Activated CD8-positive, alpha-beta T cell treated with anti-CD3 and anti-CD28 coated beads for 36 hours (primary cell): Measurements from ENCODE around the gene ATP10B. TPM values are rescaled to one million over a fixed set of nuclear protein-coding genes. Genes with fewer than 3 reads are reported as not detected.

ENCODE experiments used
- ATAC-seq: fragments of 200-7000 bp; cut with Tn5 transposase; one replicate; pipeline ENCODE4 v1.10.0; 2021; ENCODE audit warnings: mild to moderate bottlenecking, moderate library complexity
- CTCF ChIA-PET: fragments of 350-600 bp; sonication (Branson Sonifier 250); formaldehyde crosslinking; loops from one replicate; lab custom pipeline; 2021; ENCODE audit warnings: antibody characterized with exemption; lab: Charles Lee
- POLR2A ChIA-PET: fragments of 350-600 bp; sonication (Branson Sonifier 250); formaldehyde crosslinking; loops from one replicate; lab custom pipeline; 2021; ENCODE audit warnings: antibody characterized with exemption; lab: Charles Lee
- DNase-seq: peaks from one replicate; pipeline ENCODE4 v3.0.0-alpha.2; 2020
- H3K27ac Mint-ChIP-seq: one replicate; pipeline ENCODE4 v1.8.0; 2021; ENCODE audit warnings: mild to moderate bottlenecking, mixed read lengths
- H3K27me3 Mint-ChIP-seq: one replicate; pipeline ENCODE4 v1.8.0; 2021; ENCODE audit warnings: mixed read lengths
- H3K36me3 Mint-ChIP-seq: one replicate; pipeline ENCODE4 v1.8.0; 2021; ENCODE audit warnings: low read depth, mixed read lengths
- H3K4me1 Mint-ChIP-seq: one replicate; pipeline ENCODE4 v1.8.0; 2021; ENCODE audit warnings: low read depth, mixed read lengths
- H3K4me3 Mint-ChIP-seq: one replicate; pipeline ENCODE4 v1.8.0; 2021; ENCODE audit warnings: mild to moderate bottlenecking, moderate library complexity, mixed read lengths
- H3K9me3 Mint-ChIP-seq: one replicate; pipeline ENCODE4 v1.8.0; 2021; ENCODE audit warnings: mixed read lengths
- CTCF ChIP-seq: fragments of 200-600 bp; IDR thresholded peaks from one replicate; pipeline ENCODE4 v1.8.0; 2022; ENCODE audit warnings: antibody characterized with exemption, mild to moderate bottlenecking
- intact Hi-C: fragments of 100-400 bp; cut with micrococcal nuclease; formaldehyde crosslinking; loops from one replicate; pipeline ENCODE4 v1.10.0; 2022
- total RNA-seq, 2 experiments: library from RNA; stranded (reverse); gene quantifications; one replicate each; pipeline ENCODE4 v1.2.3, GENCODE V29; 2021

ATP10B gene
- total RNA-seq, 2 experiments from 2014 or later, result not detected

- ChIA-PET CTCF (interaction anchor here (2.1 kb wide), 1 partner anchor 178 kb away, joined by 7 read pairs; no protein-coding TSS in a partner anchor), POLR2A (no interaction called here)
- intact Hi-C loops, result no loop called here
- DNase-seq (no peak), ATAC-seq (no peak)
- H3K9me3 Mint-ChIP-seq, result no peaks in the 10 kb centered on the region
- TF ChIP-seq CTCF, result no peak
- no peaks in the 10 kb centered on the region for H3K27me3 Mint-ChIP-seq
- H3K4me3 Mint-ChIP-seq, result no peak overlapping the region
- no peaks in the 10 kb centered on the region for H3K4me1 Mint-ChIP-seq
- no peak overlapping the region for H3K27ac Mint-ChIP-seq
- H3K36me3 Mint-ChIP-seq, result no peaks in the 10 kb centered on the region
Observed at GRCh38 chr5:160616712-160617497, 235.1 kb downstream of the ATP10B start.

- no peak for DNase-seq
- CTCF ChIA-PET, result no interaction called here
- POLR2A ChIA-PET, result no interaction called here
- Mint-ChIP-seq H3K4me1 (no peaks in the 10 kb centered on the region), H3K27ac (no peak overlapping the region), H3K9me3 (no peaks in the 10 kb centered on the region), H3K4me3 (no peak overlapping the region), H3K27me3 (no peaks in the 10 kb centered on the region), H3K36me3 (no peaks in the 10 kb centered on the region)
- intact Hi-C loops, result no loop called here
- no peak for TF ChIP-seq CTCF
- no peak for ATAC-seq
Observed at GRCh38 chr5:160614136-160614535, 237.9 kb downstream of the ATP10B start.

GRCh38 chr5:160605266-160605665, 246.7 kb downstream of the ATP10B start:
- intact Hi-C loops, result no loop called here
- CTCF ChIA-PET, result no interaction called here
- POLR2A ChIA-PET, result no interaction called here

GRCh38 chr5:160604484-160604883, 247.5 kb downstream of the ATP10B start:
- Mint-ChIP-seq H3K27me3 (peaks cover 2% of the 10 kb centered on the region), H3K4me3 (no peak overlapping the region), H3K4me1 (no peaks in the 10 kb centered on the region), H3K9me3 (no peaks in the 10 kb centered on the region), H3K27ac (no peak overlapping the region), H3K36me3 (no peaks in the 10 kb centered on the region)
- intact Hi-C loops, result no loop called here
- ATAC-seq, result no peak
- ChIA-PET POLR2A (no interaction called here), CTCF (interaction anchor here (1.7 kb wide), 1 partner anchor 20 kb away, joined by 3 read pairs; no protein-coding TSS in a partner anchor)
- DNase-seq, result no peak
- no peak for TF ChIP-seq CTCF

More at GRCh38 chr5:160605266-160605665, 246.7 kb downstream of the ATP10B start:
- ATAC-seq (no peak), DNase-seq (no peak)
- H3K27ac Mint-ChIP-seq, result no peak overlapping the region
- peaks cover 2% of the 10 kb centered on the region for H3K27me3 Mint-ChIP-seq
- no peaks in the 10 kb centered on the region for H3K4me1 Mint-ChIP-seq
- no peaks in the 10 kb centered on the region for H3K36me3 Mint-ChIP-seq
- TF ChIP-seq CTCF, result no peak
- no peak overlapping the region for H3K4me3 Mint-ChIP-seq
- H3K9me3 Mint-ChIP-seq, result no peaks in the 10 kb centered on the region

GRCh38 chr5:160602744-160603143, 249.3 kb downstream of the ATP10B start:
- no peak overlapping the region for H3K4me3 Mint-ChIP-seq
- intact Hi-C loops, result no loop called here
- ATAC-seq, result no peak

More at GRCh38 chr5:160602744-160603143, 249.3 kb downstream of the ATP10B start:
- Mint-ChIP-seq H3K9me3 (no peaks in the 10 kb centered on the region), H3K4me1 (no peaks in the 10 kb centered on the region), H3K27ac (no peak overlapping the region), H3K36me3 (no peaks in the 10 kb centered on the region), H3K27me3 (no peaks in the 10 kb centered on the region)
- no peak for DNase-seq
- ChIA-PET CTCF (no interaction called here), POLR2A (no interaction called here)
- no peak for TF ChIP-seq CTCF
